Measurements from ENCODE around the gene PDLIM3.

- no peak for TF ChIP-seq CTCF (IDR thresholded peaks at IDR 0.05; ENCODE audit: borderline replicate concordance, extremely low read depth, low read length, poor library complexity, severe bottlenecking)
- TF ChIP-seq EZH2 (IDR thresholded peaks at IDR 0.05; ENCODE audit: borderline replicate concordance, low read depth, low read length, severe bottlenecking): no peak
Observed at GRCh38 chr4:185546335-185546734, 11.0 kb upstream of the PDLIM3 start.

Data from DND-41 (cell line).